H1 (cell line): Measurements from ENCODE around the gene CAMK2G. TPM values are rescaled to one million over a fixed set of nuclear protein-coding genes. Genes with fewer than 3 reads are reported as not detected.

Experiments
- CTCF ChIP-seq, 3 experiments: IDR thresholded peaks; 1 replicate in 2 of 3; 2 replicates in 1 of 3; pipeline versions ENCODE4 v1.5.1 to v1.6.1; 2011; ENCODE audit warnings: low read length in 3 of 3, mild to moderate bottlenecking in 3 of 3, inconsistent platforms in 2 of 3, low read depth in 1 of 3, moderate library complexity in 1 of 3; ENCODE audit not compliant: insufficient read depth in 1 of 3; ENCODE audit errors: control extremely low read depth in 1 of 3
- polyA plus RNA-seq, 7 experiments: library from polyadenylated mRNA; depleted of rRNA in 3 of 7; stranded (reverse) in 5 of 7; unstranded in 2 of 7; fragments of >200 nt in 5 of 7; fragments of 200-250 nt in 2 of 7; gene quantifications; 1 replicate in 5 of 7; 2 replicates in 1 of 7; 4 replicates in 1 of 7; pipeline versions ENCODE4 v1.2.1 to v1.2.3, GENCODE V29; 2011 to 2013; ENCODE audit warnings: missing spikeins in 2 of 7, mixed read lengths in 2 of 7
- total RNA-seq: library from RNA; stranded (reverse); fragmentation: NEBNext Ultra II Directional; extraction: Animal tissue kit (Norgen Biotek cat#: 25700); gene quantifications from 2 replicates; pipeline ENCODE4 v1.2.1, GENCODE V29; 2021

Gene CAMK2G
- total and polyA plus RNA-seq, 2 of the 8 experiments (the other 6 are each of a cell fraction or from before 2014, with no cell fraction given): 28.9 to 31.7 TPM

DNA sequence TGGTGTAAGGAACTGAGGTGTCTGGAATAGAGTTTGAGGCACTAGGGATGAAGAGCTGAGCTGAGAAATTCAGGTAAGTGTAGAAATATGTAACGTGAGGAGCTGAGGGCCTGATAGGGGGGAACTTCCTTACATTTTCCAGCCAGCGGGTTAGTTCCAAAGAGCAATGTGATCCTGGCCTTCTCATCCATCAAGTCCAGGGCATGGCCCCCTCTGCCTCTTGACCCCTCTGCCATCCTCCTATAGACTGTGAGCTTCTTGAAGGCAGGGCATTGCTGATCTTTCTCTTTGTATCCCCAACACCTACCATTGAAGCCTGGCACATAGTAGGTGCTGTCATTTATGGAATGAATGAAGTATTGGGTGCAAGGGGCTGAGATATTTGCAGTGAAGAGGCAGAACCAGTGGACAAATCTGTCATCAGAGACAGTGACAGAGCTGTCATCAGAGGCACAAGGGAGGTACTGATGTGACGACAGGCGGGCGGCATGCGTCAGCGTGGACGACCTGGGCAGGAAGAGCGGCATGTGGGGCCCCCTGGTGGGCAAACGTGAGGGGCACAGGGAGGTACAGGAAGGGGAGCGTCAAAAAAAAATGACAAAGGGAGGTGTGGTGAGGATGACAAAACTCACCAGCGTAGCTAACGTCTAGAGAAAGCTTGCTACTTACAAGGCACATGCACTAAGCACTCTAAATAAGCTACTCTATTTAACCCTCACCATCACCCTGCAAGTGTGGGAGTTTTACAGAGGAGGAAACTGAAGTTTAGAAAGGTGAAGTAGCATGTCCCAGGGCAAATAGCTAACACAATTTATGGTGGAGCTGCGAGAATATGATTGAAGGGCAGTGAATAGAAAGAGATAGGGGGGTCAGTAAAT, 5.2 kb upstream of the CAMK2G start (continued):
- peak; percentile 89 to 95 (median 90) for TF ChIP-seq CTCF (IDR thresholded peaks at IDR 0.05; ENCODE audit: control extremely low read depth in 1 of 3, insufficient read depth in 1 of 3, low read depth in 1 of 3, low read length in 3 of 3)
